ENCODE measurements around the gene COL27A1.

DNA sequence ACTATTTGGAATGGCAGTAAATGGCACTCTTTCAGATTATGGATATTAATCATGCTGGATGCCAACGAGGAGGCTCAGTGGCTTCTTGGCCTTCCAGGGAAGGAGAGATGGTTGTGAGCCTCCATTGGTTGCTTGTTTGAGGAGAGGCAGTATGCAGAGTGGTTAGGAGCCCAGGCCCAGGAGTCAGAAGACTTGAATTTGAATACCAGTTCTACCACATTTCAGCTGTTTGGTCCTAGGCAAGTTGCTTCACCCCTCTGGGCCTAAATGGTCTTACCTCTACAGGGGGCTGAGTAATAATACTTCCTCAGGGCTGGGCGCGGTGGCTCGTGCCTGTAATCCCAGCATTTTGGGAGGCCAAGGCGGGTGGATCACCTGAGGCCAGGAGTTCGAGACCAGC is 52.5 kb downstream of the COL27A1 start:
- TF ChIP-seq, protein P1, sequence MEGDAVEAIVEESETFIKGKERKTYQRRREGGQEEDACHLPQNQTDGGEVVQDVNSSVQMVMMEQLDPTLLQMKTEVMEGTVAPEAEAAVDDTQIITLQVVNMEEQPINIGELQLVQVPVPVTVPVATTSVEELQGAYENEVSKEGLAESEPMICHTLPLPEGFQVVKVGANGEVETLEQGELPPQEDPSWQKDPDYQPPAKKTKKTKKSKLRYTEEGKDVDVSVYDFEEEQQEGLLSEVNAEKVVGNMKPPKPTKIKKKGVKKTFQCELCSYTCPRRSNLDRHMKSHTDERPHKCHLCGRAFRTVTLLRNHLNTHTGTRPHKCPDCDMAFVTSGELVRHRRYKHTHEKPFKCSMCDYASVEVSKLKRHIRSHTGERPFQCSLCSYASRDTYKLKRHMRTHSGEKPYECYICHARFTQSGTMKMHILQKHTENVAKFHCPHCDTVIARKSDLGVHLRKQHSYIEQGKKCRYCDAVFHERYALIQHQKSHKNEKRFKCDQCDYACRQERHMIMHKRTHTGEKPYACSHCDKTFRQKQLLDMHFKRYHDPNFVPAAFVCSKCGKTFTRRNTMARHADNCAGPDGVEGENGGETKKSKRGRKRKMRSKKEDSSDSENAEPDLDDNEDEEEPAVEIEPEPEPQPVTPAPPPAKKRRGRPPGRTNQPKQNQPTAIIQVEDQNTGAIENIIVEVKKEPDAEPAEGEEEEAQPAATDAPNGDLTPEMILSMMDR (tag by site-specific recombination; IDR thresholded peaks at IDR 0.05), result no peak
- no peak for TF ChIP-seq ZNF311 (tag by site-specific recombination; IDR thresholded peaks at IDR 0.05; ENCODE audit: borderline replicate concordance)
- no peak for TF ChIP-seq GLI4 (tag by site-specific recombination; IDR thresholded peaks at IDR 0.05)
- TF ChIP-seq, protein P2, sequence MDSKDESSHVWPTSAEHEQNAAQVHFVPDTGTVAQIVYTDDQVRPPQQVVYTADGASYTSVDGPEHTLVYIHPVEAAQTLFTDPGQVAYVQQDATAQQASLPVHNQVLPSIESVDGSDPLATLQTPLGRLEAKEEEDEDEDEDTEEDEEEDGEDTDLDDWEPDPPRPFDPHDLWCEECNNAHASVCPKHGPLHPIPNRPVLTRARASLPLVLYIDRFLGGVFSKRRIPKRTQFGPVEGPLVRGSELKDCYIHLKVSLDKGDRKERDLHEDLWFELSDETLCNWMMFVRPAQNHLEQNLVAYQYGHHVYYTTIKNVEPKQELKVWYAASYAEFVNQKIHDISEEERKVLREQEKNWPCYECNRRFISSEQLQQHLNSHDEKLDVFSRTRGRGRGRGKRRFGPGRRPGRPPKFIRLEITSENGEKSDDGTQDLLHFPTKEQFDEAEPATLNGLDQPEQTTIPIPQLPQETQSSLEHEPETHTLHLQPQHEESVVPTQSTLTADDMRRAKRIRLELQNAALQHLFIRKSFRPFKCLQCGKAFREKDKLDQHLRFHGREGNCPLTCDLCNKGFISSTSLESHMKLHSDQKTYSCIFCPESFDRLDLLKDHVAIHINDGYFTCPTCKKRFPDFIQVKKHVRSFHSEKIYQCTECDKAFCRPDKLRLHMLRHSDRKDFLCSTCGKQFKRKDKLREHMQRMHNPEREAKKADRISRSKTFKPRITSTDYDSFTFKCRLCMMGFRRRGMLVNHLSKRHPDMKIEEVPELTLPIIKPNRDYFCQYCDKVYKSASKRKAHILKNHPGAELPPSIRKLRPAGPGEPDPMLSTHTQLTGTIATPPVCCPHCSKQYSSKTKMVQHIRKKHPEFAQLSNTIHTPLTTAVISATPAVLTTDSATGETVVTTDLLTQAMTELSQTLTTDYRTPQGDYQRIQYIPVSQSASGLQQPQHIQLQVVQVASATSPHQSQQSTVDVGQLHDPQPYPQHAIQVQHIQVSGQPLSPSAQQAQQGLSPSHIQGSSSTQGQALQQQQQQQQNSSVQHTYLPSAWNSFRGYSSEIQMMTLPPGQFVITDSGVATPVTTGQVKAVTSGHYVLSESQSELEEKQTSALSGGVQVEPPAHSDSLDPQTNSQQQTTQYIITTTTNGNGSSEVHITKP (tag by site-specific recombination; IDR thresholded peaks at IDR 0.05), result no peak
- no peak for TF ChIP-seq ZFP3 (tag by site-specific recombination; IDR thresholded peaks at IDR 0.05; ENCODE audit: low read depth)
- no peak for TF ChIP-seq KLF1 (tag by site-specific recombination; IDR thresholded peaks at IDR 0.05)
- no peak for TF ChIP-seq ZNF530 (tag by site-specific recombination; IDR thresholded peaks at IDR 0.05; ENCODE audit: low read depth)
- TF ChIP-seq ZNF701 (tag by site-specific recombination; IDR thresholded peaks at IDR 0.05), result no peak
- TF ChIP-seq ZNF157 (tag by site-specific recombination; IDR thresholded peaks at IDR 0.05), result no peak
- no peak for TF ChIP-seq ZNF510 (tag by site-specific recombination; IDR thresholded peaks at IDR 0.05; ENCODE audit: insufficient replicate concordance)
- TF ChIP-seq ZNF660 (tag by site-specific recombination; IDR thresholded peaks at IDR 0.05), result no peak

Measured in HEK293 (cell line).